ENCODE data around the gene CASP12. TPM values are rescaled to one million over a fixed set of nuclear protein-coding genes. Genes with fewer than 3 reads are reported as not detected.

CASP12 gene
- total RNA-seq, 3 donors from 2014 or later = 1.1 to 7.9 (median 1.6) TPM

DNA sequence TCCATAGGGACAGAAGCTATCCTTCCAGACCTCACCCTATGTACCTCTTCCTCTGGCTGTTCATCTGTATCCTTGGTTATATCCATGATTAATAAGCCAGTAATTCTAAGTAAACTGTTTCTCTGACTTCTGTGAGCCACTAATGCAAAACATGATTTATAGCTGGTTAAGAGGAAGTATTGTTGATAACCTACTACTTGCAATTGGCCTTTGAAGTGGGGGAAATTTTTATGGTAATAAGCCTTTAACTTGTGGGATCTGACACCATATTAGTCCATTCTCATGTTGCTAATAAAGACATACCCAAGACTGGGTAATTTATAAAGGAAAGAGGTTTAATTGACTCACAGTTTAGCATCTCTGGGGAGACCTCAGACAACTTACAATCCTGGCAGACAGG is 21.9 kb downstream of the CASP12 start:
- intact Hi-C loops (cut with DNase I; ENCODE audit: low total_unique reads) = no loop called here
- no peak overlapping the region for H3K4me3 ChIP-seq

DNA sequence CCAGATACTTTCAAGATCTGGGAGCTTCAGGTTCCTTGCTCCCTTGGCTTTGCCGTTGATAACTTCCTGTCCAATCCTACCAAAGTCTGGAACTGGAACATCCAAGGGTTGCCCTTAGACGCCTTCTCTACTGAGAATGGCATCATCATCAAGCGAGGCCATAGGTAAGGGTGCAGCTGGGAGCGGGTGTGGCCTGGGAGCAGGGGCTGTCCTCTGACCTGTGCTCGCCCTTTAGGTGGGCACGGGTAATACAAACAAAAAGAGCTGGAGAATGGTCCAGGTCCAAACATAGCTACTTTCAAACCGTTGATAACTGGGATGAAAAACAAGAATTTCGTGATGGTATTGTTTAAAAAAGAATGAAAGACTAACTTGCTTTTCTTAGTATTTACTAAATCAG is 25.0 kb downstream of the CASP12 start:
- Histone ChIP-seq H3K27ac (no peak overlapping the region), H3K4me1 (no peaks in the 10 kb centered on the region), H3K9me3 (no peaks in the 10 kb centered on the region), H3K4me3 (no peak overlapping the region), H3K36me3 (no peaks in the 10 kb centered on the region), H3K27me3 (no peaks in the 10 kb centered on the region)
- TF ChIP-seq POLR2AphosphoS5 (IDR thresholded peaks at IDR 0.05) (no peak), POLR2A (IDR thresholded peaks at IDR 0.05) (no peak)
- TF ChIP-seq, protein P1, sequence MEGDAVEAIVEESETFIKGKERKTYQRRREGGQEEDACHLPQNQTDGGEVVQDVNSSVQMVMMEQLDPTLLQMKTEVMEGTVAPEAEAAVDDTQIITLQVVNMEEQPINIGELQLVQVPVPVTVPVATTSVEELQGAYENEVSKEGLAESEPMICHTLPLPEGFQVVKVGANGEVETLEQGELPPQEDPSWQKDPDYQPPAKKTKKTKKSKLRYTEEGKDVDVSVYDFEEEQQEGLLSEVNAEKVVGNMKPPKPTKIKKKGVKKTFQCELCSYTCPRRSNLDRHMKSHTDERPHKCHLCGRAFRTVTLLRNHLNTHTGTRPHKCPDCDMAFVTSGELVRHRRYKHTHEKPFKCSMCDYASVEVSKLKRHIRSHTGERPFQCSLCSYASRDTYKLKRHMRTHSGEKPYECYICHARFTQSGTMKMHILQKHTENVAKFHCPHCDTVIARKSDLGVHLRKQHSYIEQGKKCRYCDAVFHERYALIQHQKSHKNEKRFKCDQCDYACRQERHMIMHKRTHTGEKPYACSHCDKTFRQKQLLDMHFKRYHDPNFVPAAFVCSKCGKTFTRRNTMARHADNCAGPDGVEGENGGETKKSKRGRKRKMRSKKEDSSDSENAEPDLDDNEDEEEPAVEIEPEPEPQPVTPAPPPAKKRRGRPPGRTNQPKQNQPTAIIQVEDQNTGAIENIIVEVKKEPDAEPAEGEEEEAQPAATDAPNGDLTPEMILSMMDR (IDR thresholded peaks at IDR 0.05) = no peak
- intact Hi-C loops (cut with DNase I; ENCODE audit: low total_unique reads) = no loop called here
- DNase-seq (ENCODE audit: low spot score in 2 of 2) = no peak

More for the DNA sequence above, 21.9 kb downstream of the CASP12 start:
- no peaks in the 10 kb centered on the region for H3K9me3 ChIP-seq
- H3K27ac ChIP-seq = no peak overlapping the region
- no peaks in the 10 kb centered on the region for H3K36me3 ChIP-seq
- no peaks in the 10 kb centered on the region for H3K4me1 ChIP-seq
- DNase-seq (ENCODE audit: low spot score in 2 of 2) = no peak
- TF ChIP-seq POLR2A (IDR thresholded peaks at IDR 0.05) = no peak
- no peak for TF ChIP-seq POLR2AphosphoS5 (IDR thresholded peaks at IDR 0.05)
- TF ChIP-seq, protein P1 (IDR thresholded peaks at IDR 0.05) = no peak
- no peaks in the 10 kb centered on the region for H3K27me3 ChIP-seq

DNA sequence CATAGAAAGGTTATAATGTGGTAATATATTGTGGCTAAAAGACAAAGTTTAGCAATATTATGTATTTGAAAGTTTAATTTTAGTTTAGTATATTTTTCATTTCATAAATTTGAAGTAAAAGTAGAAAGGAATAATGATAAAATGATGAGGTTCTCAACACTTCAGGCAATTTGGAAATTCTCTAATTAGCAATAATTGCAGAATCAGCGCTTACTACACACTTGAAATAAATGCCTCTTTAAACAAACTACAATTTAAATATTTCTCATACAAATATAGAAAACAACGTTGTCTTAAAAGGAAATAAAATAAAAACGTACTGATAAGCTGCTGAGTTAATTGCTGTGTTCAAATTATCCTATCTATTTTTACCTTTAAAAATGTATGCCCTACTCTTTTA is 25.9 kb downstream of the CASP12 start:
- no peak for TF ChIP-seq POLR2A (IDR thresholded peaks at IDR 0.05)
- TF ChIP-seq POLR2AphosphoS5 (IDR thresholded peaks at IDR 0.05) = no peak
- TF ChIP-seq, protein P1 (IDR thresholded peaks at IDR 0.05) = no peak
- intact Hi-C loops (cut with DNase I; ENCODE audit: low total_unique reads) = no loop called here
- Histone ChIP-seq H3K27ac (no peak overlapping the region), H3K36me3 (no peaks in the 10 kb centered on the region), H3K4me3 (no peak overlapping the region), H3K4me1 (no peaks in the 10 kb centered on the region), H3K9me3 (no peaks in the 10 kb centered on the region), H3K27me3 (no peaks in the 10 kb centered on the region)
- DNase-seq (ENCODE audit: low spot score in 2 of 2) = no peak

DNA sequence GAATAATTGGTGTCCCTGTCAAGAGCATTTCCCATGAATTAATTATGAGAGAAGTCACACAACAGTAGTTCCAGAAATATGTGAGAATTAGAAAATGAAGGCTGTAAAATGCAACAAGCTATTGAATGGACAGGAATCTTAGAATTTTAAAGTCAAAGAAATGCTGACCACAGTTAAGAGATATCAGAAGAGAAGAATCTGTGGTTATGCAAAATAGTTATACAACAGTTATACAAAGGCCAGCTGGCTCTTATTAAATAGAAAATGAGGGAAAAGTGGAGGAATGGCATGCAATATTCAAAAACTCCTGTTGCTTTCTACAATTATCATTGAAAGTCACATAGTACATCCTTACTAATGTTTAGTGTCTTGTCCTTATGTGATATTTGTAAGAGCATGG is 27.4 kb downstream of the CASP12 start:
- no peaks in the 10 kb centered on the region for H3K36me3 ChIP-seq
- no peaks in the 10 kb centered on the region for H3K9me3 ChIP-seq
- H3K27ac ChIP-seq = no peak overlapping the region
- TF ChIP-seq POLR2AphosphoS5 (IDR thresholded peaks at IDR 0.05) (no peak), POLR2A (IDR thresholded peaks at IDR 0.05) (no peak)
- TF ChIP-seq, protein P1 (IDR thresholded peaks at IDR 0.05) = no peak
- no peak overlapping the region for H3K4me3 ChIP-seq
- intact Hi-C loops (cut with DNase I; ENCODE audit: low total_unique reads) = no loop called here
- no peaks in the 10 kb centered on the region for H3K4me1 ChIP-seq
- no peak for DNase-seq (ENCODE audit: low spot score in 2 of 2)
- H3K27me3 ChIP-seq = no peaks in the 10 kb centered on the region

DNA sequence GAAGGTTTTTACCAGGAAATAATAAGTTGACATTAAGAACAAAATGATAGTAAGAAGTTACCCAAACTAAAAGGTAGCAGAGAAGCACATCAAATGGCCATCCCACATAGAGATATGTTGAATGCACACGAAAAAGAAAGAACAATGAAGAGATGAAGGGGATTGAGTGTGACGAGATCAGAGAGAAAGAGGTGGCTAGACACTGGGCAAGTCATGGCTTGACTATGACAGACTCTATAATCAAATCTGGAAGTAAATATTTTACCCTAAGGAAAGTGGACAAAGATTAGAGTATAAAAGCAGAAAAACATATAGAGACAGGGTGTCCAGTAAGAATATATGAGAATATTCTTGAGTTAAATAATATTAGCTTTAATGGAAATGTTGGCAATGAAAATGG is 31.4 kb downstream of the CASP12 start:
- no peak for DNase-seq (ENCODE audit: low spot score in 2 of 2)
- Histone ChIP-seq H3K36me3 (no peaks in the 10 kb centered on the region), H3K4me1 (no peaks in the 10 kb centered on the region), H3K27me3 (no peaks in the 10 kb centered on the region), H3K27ac (no peak overlapping the region), H3K9me3 (peaks cover 0 to 15% of the 10 kb centered on the region in 2 donors), H3K4me3 (no peak overlapping the region)
- intact Hi-C loops (cut with DNase I; ENCODE audit: low total_unique reads) = no loop called here
- no peak for TF ChIP-seq POLR2AphosphoS5 (IDR thresholded peaks at IDR 0.05)
- no peak for TF ChIP-seq POLR2A (IDR thresholded peaks at IDR 0.05)
- TF ChIP-seq, protein P1 (IDR thresholded peaks at IDR 0.05) = no peak

Data from breast epithelium (tissue), 4 donors.